ENCODE measurements around the gene INPP5B.
"Not testable (repeated sequence)": the region's sequence is repeated elsewhere in the genome, so short reads cannot be mapped to it uniquely, and the experiment has no call there.

The INPP5B gene

GRCh38 chr1:37947364-37947763 lies 511 bp upstream of the INPP5B start:
- no peak for DNase-seq

GRCh38 chr1:37945743-37946702 lies 830 bp downstream of the INPP5B start:
- DNase-seq: no peak

GRCh38 chr1:37945251-37945650 lies 1.6 kb downstream of the INPP5B start:
- DNase-seq: no peak

GRCh38 chr1:37944816-37945215 lies 2.0 kb downstream of the INPP5B start:
- no peak for DNase-seq

- no peak for DNase-seq
Measured at GRCh38 chr1:37944086-37944763, 2.6 kb downstream of the INPP5B start.

- no peak for DNase-seq
Measured at GRCh38 chr1:37940299-37940947, 6.4 kb downstream of the INPP5B start.

GRCh38 chr1:37936760-37937159 lies 10.1 kb downstream of the INPP5B start:
- not testable (repeated sequence) for DNase-seq

GRCh38 chr1:37932759-37933158 lies 14.1 kb downstream of the INPP5B start:
- no peak for DNase-seq

- DNase-seq: peak; percentile 99
Measured at GRCh38 chr1:37931361-37932158, 15.3 kb downstream of the INPP5B start.

- DNase-seq: peak; percentile 45
Measured at GRCh38 chr1:37931102-37931360, 15.8 kb downstream of the INPP5B start.

- peak; percentile 58 for DNase-seq
Measured at GRCh38 chr1:37930246-37931101, 16.4 kb downstream of the INPP5B start.

- DNase-seq: no peak
Measured at GRCh38 chr1:37926038-37926924, 20.6 kb downstream of the INPP5B start.

- DNase-seq: no peak
Measured at GRCh38 chr1:37925316-37925715, 21.5 kb downstream of the INPP5B start.

- DNase-seq: no peak
Measured at GRCh38 chr1:37923551-37923889, 23.3 kb downstream of the INPP5B start.

GRCh38 chr1:37922767-37923550 lies 23.9 kb downstream of the INPP5B start:
- no peak for DNase-seq

- no peak for DNase-seq
Measured at GRCh38 chr1:37919277-37919676, 27.6 kb downstream of the INPP5B start.

- DNase-seq: no peak
Measured at GRCh38 chr1:37915476-37916093, 31.3 kb downstream of the INPP5B start.

- DNase-seq: no peak
Measured at GRCh38 chr1:37914719-37915475, 32.0 kb downstream of the INPP5B start.

GRCh38 chr1:37911478-37911877 lies 35.4 kb downstream of the INPP5B start:
- DNase-seq: not testable (repeated sequence)
